ENCODE results near the gene PIP5KL1.

The PIP5KL1 gene

GRCh38 chr9:127928676-127929624 lies 1.6 kb downstream of the PIP5KL1 start:
- DNase-seq: no peak

GRCh38 chr9:127927988-127928675 lies 2.4 kb downstream of the PIP5KL1 start:
- no peak for DNase-seq

- DNase-seq: peak; percentile 44
Observed at GRCh38 chr9:127927201-127927987, 3.2 kb downstream of the PIP5KL1 start.

GRCh38 chr9:127926906-127927200 lies 3.7 kb downstream of the PIP5KL1 start:
- DNase-seq: no peak

- DNase-seq: no peak
Observed at GRCh38 chr9:127925959-127926905, 4.3 kb downstream of the PIP5KL1 start.

GRCh38 chr9:127924736-127925444 lies 5.7 kb downstream of the PIP5KL1 start:
- no peak for DNase-seq

GRCh38 chr9:127923771-127924170 lies 6.8 kb downstream of the PIP5KL1 start:
- no peak for DNase-seq

- no peak for DNase-seq
Observed at GRCh38 chr9:127923046-127923445, 7.5 kb downstream of the PIP5KL1 start.

- DNase-seq: peak; percentile 28
Observed at GRCh38 chr9:127921557-127922120, 8.9 kb downstream of the PIP5KL1 start.

- no peak for DNase-seq
Observed at GRCh38 chr9:127920794-127921193, 9.8 kb downstream of the PIP5KL1 start.

- DNase-seq: no peak
Observed at GRCh38 chr9:127919253-127919815, 11.2 kb downstream of the PIP5KL1 start.

- DNase-seq: no peak
Observed at GRCh38 chr9:127918183-127919107, 12.1 kb downstream of the PIP5KL1 start.

- no peak for DNase-seq
Observed at GRCh38 chr9:127917603-127918002, 13.0 kb downstream of the PIP5KL1 start.

GRCh38 chr9:127916720-127917581 lies 13.6 kb downstream of the PIP5KL1 start, which contains the start of gene ST6GALNAC4:
Gene ST6GALNAC4, minus strand, starts transcription at chr9:127917041. Its CDS starts 622 bp downstream, at chr9:127916419.
- peak; percentile 84 for DNase-seq

- no peak for DNase-seq
Observed at GRCh38 chr9:127915801-127916719, 14.5 kb downstream of the PIP5KL1 start.

- DNase-seq: peak; percentile 25
Observed at GRCh38 chr9:127915325-127915752, 15.2 kb downstream of the PIP5KL1 start.

- DNase-seq: peak; percentile 44
Observed at GRCh38 chr9:127913682-127914081, 16.9 kb downstream of the PIP5KL1 start.

All from NCI-H2029 (cell line).